A673 (cell line): ENCODE data around the gene HOXA6. TPM values are rescaled to one million over a fixed set of nuclear protein-coding genes. Genes with fewer than 3 reads are reported as not detected.

ENCODE experiments used
- BruUV-seq: library from RNA; stranded (reverse); fragments of 400-500 nt; replicated peaks from 2 replicates; lab custom pipeline; 2021; lab: Mats Ljungman, UMichigan
- CTCF ChIA-PET: fragments of 300-600 bp; sonication (Branson Sonifier 250); formaldehyde crosslinking; loops from one replicate; lab custom pipeline; 2022; ENCODE audit warnings: antibody characterized with exemption; lab: Charles Lee
- POLR2A ChIA-PET: fragments of 300-600 bp; sonication (Branson Sonifier 250); formaldehyde crosslinking; loops from one replicate; lab custom pipeline; 2022; ENCODE audit warnings: antibody characterized with exemption; ENCODE audit not compliant: low non-redundant PET; lab: Charles Lee
- DNase-seq: peaks from one replicate; pipeline ENCODE4 v3.0.0-alpha.2; 2015; ENCODE audit warnings: low spot score
- H3K27ac ChIP-seq: fragments of 200-600 bp; sonication (generic); 2 replicates; pipeline ENCODE4 v1.5.1; 2016; ENCODE audit warnings: mixed run types, low read depth, mild to moderate bottlenecking, mixed read lengths, antibody characterized with exemption, low read length; ENCODE audit not compliant: poor library complexity, severe bottlenecking
- H3K27me3 ChIP-seq: fragments of 200-600 bp; sonication (generic); replicated peaks from 2 replicates; pipeline ENCODE4 v1.6.1; 2017; ENCODE audit warnings: mixed run types, low read depth, mild to moderate bottlenecking, mixed read lengths, antibody characterized with exemption, low read length; ENCODE audit not compliant: insufficient read depth, poor library complexity
- H3K36me3 ChIP-seq: fragments of 200-600 bp; sonication (generic); 2 replicates; pipeline ENCODE4 v1.6.1; 2016; ENCODE audit warnings: mixed run types, mild to moderate bottlenecking, mixed read lengths, antibody characterized with exemption, low read length; ENCODE audit not compliant: insufficient read depth, poor library complexity, severe bottlenecking
- H3K4me1 ChIP-seq: fragments of 200-600 bp; sonication (generic); 2 replicates; pipeline ENCODE4 v1.6.1; 2017; ENCODE audit warnings: mixed run types, mild to moderate bottlenecking, mixed read lengths, antibody characterized with exemption, low read length; ENCODE audit not compliant: insufficient read depth, poor library complexity, severe bottlenecking
- H3K4me3 ChIP-seq: fragments of 200-600 bp; sonication (generic); 2 replicates; pipeline ENCODE4 v1.5.1; 2016; ENCODE audit warnings: low read depth, mixed run types, mild to moderate bottlenecking, mixed read lengths, low read length; ENCODE audit not compliant: poor library complexity, severe bottlenecking
- H3K9me3 ChIP-seq: fragments of 200-600 bp; sonication (generic); 2 replicates; pipeline ENCODE4 v1.6.1; 2016; ENCODE audit warnings: mixed run types, low read depth, mild to moderate bottlenecking, mixed read lengths, antibody characterized with exemption, low read length; ENCODE audit not compliant: poor library complexity, severe bottlenecking
- CTCF ChIP-seq: fragments of 300-800, 200-600 bp; sonication (generic); conservative IDR thresholded peaks from 2 replicates; pipeline ENCODE4 v1.5.1; 2017; ENCODE audit warnings: low read depth, mild to moderate bottlenecking, antibody characterized with exemption, low read length, moderate library complexity, mixed read lengths
- EZH2 ChIP-seq: fragments of 200-600 bp; sonication (generic); IDR thresholded peaks from 2 replicates; pipeline ENCODE4 v1.6.1; 2017; ENCODE audit warnings: borderline replicate concordance, low read depth, mild to moderate bottlenecking, mixed read lengths, antibody characterized with exemption, low read length; ENCODE audit not compliant: poor library complexity, severe bottlenecking
- intact Hi-C: fragments of 100-400 bp; cut with micrococcal nuclease; formaldehyde crosslinking; loops from one replicate; pipeline ENCODE4 v1.10.0; 2022; ENCODE audit not compliant: unreplicated experiment
- total RNA-seq: library from RNA; stranded (reverse); gene quantifications from 2 replicates; pipeline ENCODE4 v1.2.3, GENCODE V29; 2021

Gene HOXA6
- total RNA-seq, 1 experiment from 2014 or later, result not detected

GRCh38 chr7:27189295-27189996 is 41.9 kb upstream of the HOXA6 start:
- Histone ChIP-seq H3K27me3 (peaks cover 100% of the 10 kb centered on the region), H3K36me3 (no peaks in the 10 kb centered on the region), H3K4me1 (no peaks in the 10 kb centered on the region), H3K27ac (no peak overlapping the region), H3K4me3 (no peak overlapping the region), H3K9me3 (no peaks in the 10 kb centered on the region)
- ChIA-PET CTCF (no interaction called here), POLR2A (no interaction called here)
- TF ChIP-seq CTCF, result no peak
- no peak for TF ChIP-seq EZH2
- intact Hi-C loops, result no loop called here
- no peak for DNase-seq
- no TSS peak for BruUV-seq

DNA sequence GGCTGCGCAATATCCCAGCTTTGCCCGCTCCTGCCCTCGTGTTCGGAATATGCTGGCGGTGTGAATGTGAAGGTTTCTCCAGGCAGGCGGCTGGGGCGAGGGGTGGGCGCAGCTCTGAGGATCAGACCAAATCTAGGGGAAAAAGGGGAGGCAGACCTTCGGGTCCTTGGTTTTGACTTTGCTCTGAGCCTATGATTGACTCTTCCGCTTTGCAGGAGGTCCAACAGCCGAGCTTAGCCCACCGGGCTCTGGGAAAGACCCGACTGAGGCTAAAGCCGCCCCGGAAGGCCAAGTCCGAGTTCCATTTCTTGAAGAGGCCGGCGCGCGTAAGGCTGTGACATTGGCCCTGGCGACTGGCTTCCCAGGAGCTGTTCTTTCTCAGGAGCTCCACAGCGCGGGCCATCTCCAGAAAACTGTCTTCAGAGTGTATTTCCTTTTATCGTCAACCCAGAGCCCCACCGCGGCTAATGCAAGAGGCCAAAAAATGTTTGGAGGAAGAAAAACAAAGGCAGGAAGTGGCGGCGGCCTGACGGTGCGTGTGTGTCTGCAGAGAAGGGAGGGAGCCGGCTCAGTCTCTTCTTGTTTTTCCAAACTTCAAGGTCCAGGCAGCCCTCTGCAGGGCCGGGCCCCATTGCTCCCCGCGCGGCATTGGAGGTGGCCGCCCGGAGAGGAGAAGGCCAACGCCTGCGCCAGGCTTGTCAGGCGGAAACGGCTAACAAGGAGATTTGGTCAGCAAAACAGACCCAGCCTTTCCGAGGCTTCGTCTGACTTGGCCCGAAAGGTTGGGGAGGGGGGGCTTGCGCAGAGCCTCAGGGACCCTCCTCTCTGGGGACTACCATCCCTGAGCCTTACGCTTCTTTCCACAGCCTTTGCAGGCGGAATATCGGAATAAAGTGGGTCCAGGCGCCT is 41.1 kb upstream of the HOXA6 start:
- no peaks in the 10 kb centered on the region for H3K36me3 ChIP-seq
- intact Hi-C loops, result no loop called here
- no TSS peak for BruUV-seq
- H3K27ac ChIP-seq, result no peak overlapping the region
- H3K4me3 ChIP-seq, result no peak overlapping the region
- no peak for DNase-seq
- peaks cover 100% of the 10 kb centered on the region for H3K27me3 ChIP-seq
- no peaks in the 10 kb centered on the region for H3K9me3 ChIP-seq
- H3K4me1 ChIP-seq, result no peaks in the 10 kb centered on the region
- ChIA-PET POLR2A (no interaction called here), CTCF (no interaction called here)
- peak; percentile 86 for TF ChIP-seq EZH2
- no peak for TF ChIP-seq CTCF

GRCh38 chr7:27187475-27188385 is 40.2 kb upstream of the HOXA6 start:
- H3K4me3 ChIP-seq, result no peak overlapping the region
- TF ChIP-seq CTCF (no peak), EZH2 (peak; percentile 83)
- no TSS peak for BruUV-seq
- intact Hi-C loops, result no loop called here
- no peak overlapping the region for H3K27ac ChIP-seq
- H3K9me3 ChIP-seq, result no peaks in the 10 kb centered on the region
- ChIA-PET CTCF (interaction anchor here (0.7 to 1.8 kb wide), 2 partner anchors 8 to 12 kb away, joined by 3 to 6 read pairs; no protein-coding TSS in a partner anchor), POLR2A (no interaction called here)
- DNase-seq, result no peak
- H3K36me3 ChIP-seq, result no peaks in the 10 kb centered on the region
- no peaks in the 10 kb centered on the region for H3K4me1 ChIP-seq
- H3K27me3 ChIP-seq, result peaks cover 100% of the 10 kb centered on the region
